ENCODE measurements around the gene CMTM3.
"Not testable (repeated sequence)": the region's sequence is repeated elsewhere in the genome, so short reads cannot be mapped to it uniquely, and the experiment has no call there.

CMTM3 gene

DNA sequence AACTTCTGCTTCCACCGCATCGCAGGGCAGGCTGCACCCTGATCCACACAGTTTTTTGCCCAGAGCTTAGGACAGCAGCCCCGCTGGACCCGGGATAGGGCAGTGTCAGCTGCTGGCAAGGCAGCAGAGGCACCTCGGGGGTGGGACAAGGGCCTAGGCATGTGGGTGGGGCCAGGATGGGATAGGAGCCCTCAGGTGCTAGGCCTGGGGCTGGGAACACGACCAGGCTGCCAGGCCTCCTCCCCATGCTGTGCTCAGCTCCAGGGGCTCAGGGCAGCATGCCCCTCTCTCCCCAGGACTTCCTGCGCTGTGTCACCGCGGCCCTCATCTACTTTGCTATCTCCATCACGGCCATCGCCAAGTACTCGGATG is 4.6 kb downstream of the CMTM3 start:
- DNase-seq (ENCODE audit: low spot score) = no peak

DNA sequence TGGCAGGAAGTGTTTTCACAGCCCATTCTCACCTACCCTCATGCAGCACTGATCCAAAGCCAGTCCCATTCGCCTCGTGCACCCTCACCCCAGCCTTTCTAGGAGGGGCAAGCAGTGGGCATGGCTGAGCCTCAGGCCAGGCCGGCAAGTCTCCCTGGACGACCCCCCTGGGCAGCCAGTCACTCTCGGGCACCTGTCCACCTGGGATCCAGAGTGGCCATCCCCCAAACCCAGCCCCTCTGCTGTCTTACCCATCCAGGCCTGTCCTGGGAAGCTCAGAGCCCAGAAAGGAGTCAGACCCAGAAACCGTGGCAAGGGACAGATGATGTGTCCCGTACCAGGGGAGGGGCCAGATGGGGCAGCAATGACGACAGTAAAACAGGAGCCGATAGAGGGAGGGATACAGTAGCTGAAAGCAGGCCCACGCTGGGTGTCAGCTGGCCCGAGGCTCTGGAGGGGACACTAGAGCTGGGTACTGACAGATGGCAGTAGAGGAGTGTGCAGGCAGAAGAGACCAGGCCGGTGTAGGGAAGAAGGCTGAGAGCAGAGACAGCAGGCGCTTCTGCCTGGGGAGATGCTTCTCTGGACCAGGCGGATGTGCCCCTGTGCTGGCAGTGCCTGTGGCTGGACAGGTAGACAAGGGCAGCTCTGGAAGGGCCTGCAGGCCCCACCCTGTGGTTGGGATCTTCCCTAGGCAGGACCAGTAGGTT is 5.8 kb downstream of the CMTM3 start:
- DNase-seq (ENCODE audit: low spot score) = no peak

DNA sequence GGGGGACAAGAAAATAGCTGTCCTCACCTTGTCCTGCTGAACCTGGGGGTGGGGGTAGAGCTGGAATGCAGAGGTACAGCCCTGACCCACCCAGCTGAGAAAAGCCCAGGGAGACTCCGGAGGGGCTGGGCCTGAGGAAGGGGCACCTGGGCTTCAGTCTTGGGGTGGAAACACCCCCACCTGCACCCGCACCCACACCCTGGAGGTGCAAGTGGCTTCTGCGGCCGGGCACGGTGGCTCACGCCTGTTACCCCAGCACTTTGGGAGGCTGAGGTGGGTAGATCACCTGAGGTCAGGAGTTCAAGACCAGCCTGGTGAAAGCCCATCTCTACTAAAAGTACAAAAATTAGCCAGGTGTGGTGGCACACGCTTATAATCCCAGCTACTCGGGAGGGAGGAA is 7.4 kb downstream of the CMTM3 start:
- DNase-seq (ENCODE audit: low spot score) = not testable (repeated sequence)

DNA sequence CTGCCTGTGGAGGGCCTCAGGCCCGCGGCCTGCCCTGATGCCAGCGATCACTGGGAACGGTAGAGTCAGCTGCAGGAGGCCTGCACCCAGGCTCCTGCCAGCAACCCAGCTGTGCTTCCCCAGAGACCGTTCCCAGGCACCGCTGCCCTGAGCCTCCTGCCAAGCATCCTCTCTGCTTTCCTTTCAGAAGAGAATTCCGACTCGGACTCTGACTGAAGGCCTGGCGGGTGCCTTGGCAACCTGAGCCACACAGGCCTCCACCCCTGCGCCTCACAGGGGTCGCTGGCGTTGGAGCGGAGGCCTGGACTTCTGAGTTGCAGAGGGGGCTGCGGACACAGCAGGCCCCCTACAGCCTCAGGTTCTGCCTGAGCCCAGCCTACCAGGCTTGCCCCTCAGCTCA is 7.9 kb downstream of the CMTM3 start:
- no peak for DNase-seq (ENCODE audit: low spot score)

DNA sequence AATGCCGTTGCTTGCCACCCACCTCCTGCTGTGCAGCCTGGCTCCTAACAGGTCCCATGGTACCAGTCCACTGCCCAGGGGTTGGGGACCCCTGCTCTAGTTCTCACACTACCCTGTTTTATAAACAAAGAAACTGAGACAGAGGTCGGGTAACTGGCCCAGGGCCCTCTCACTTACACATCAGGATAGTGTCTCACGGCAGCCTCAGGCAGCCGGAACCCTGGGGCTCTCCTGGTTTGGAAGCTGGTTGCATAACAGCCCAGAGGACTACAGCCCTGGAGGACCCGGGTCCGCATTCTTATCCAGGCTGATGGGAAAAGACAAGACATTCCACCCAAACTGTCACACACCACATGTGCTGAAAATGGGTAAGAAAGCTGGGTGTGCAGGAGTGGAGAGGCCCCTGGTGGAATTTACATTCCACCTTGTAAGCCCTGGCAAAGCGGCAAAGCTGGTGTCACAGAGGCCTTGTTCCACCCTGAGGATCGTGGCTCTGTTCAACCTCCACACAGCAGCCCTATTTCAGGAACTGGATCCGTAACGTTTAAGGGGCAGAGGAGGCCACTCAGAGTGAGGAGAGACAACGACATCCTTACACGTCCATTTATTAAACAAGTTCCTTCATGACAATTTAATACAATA is 9.8 kb downstream of the CMTM3 start:
- no peak for DNase-seq (ENCODE audit: low spot score)

DNA sequence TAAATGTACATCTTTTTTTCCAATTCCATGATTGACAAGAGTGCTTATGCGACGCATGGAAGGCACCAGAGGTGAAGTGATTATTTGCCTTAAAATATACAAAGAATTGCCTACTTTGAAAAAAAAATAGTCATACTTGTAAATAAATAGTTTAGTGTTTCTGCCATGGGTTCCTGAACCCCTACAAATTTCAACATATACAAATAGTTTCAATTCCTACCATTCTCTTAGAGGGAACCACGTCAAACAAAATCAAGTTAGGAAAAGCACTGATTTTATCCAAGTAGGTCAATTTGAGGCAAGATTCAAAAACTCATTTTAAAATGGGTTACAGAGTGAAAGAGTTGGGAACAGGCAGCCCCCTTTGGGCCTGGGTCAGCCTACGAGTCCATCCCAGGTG is 11.7 kb downstream of the CMTM3 start:
- DNase-seq (ENCODE audit: low spot score) = no peak

DNA sequence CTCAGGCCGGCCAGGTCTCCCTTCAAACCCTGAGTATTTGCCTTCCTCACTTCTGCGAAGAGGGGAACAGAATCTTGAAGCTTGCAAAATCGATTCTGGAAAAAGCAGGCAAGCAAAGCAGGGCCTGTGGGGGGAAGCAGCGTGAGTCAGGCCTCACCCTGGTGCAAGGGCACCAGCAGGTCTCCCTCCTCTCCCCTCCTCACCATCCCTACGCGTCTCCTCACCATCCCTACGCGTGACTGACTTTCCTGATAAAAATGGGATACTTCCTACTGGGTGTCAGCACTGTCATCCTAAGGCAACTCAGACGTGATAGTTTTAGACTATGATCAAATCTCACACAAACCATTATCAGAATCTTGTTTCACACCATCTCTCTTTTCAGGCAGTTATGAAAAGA is 12.1 kb downstream of the CMTM3 start:
- no peak for DNase-seq (ENCODE audit: low spot score)

DNA sequence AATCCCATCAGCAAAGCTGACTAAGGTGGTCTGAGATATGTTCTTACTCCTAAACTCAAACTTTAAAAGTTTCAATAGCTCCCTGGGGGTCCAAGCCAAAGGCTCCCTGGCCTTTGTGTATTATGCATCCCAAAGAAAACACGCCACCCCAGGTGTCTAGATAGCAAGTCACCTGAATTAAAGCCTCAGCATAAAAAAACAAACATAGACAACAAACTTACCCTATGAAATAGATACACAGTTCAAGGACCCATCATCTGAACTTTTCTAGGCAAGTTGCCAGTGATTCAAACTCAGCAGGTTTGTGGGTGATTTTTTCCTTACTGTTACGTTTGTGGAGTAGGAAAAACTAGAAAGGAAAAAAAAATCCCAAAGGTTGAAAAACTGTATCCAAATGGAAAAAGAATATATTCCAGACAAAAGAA is 12.5 kb downstream of the CMTM3 start:
- DNase-seq (ENCODE audit: low spot score) = no peak

DNA sequence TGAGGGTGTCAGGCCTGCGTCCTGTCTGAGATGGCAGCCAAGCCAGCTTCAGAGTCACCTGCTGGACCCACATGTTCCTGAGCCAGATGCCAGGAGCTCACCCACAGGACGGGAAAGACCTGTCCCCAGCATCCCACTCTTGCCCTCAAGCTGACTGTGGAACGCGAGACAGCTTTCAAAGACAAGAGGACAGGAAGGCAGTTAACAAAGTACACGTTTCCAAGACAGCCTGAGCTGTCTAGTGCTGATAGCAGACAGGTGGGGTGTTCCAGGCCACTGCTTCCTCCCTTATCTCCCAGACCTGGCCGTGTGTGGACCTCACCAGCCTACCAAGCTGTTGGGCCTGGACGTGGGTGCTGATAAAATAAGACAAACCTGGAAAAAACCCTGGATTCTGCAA is 13.2 kb downstream of the CMTM3 start:
- DNase-seq (ENCODE audit: low spot score) = no peak

DNA sequence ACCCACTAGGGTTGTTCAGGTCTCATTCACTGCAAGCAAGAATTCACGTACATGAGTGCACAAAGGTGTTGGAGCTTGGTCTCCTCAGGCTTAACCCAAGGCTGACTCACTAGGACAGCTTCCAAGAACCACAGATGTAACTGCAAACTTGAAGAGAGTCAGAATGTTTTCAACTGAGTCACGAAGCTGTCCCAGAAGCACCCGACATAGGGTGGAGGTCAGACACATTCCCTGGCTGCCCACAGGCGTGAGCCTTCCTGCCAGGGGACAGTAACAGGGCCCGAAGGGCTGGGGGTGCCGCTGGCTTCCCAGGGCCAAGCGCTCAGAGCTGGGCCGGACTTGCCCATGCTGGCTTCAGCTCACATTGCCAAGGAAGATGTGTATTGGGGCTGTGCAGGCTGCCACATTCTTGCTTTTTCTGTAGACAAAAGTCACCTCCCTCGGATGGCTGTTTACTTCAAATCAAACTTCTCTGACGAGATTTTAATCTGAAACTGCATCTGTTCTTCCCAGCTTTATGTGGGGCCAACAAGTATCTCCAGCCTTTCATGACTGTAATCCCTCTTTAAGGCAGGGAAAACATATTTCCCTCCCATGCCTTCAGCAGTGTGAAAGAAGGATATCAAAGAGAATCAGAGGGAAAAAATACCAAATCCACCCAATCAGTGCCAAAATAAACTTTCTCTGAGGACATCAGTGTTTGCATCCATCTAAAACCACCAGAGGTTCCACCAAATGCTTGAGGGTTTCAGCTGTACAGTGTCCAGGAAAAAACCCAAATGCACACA is 14.3 kb downstream of the CMTM3 start:
- no peak for DNase-seq (ENCODE audit: low spot score)

DNA sequence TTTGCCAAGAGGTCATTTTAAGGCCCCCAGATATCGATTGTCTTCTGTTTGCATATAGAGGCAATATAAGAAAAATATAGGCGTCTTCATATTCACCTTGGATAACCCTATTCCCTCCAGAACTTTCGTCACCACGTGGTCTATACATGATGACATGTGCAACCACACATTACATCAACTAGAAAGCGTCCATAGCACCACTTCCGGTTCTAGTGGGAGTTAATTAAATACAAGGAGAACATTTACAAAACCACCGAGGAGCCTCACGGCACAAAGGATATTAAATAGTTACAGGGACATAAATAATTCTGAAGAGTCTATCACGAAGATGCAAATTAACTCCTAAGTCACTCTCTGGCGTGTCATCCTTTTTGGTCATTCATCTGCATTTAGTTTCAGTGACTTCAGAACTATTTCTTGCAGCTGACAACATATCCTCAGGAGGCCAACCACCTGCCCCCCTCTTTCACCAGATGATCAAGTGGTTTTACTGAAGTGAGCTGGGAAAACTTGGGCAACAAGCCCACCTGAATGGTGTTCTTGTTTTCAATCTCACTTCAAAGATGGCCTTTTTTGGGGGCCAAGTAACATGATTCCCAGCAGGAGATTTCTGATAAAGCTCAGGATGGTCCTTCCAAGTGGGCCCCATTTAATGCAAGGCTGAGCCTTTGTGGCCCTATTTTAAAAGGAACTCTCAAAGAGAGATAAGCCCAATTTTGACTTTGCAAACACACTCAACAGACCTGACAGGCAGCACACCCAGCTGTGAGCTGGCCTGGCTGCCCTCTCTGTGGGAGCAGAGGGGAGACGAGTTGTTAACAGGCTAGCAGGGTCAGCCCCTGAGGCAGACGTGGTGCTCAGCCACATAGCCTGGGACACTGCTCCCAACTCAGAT is 15.3 kb downstream of the CMTM3 start:
- no peak for DNase-seq (ENCODE audit: low spot score)

DNA sequence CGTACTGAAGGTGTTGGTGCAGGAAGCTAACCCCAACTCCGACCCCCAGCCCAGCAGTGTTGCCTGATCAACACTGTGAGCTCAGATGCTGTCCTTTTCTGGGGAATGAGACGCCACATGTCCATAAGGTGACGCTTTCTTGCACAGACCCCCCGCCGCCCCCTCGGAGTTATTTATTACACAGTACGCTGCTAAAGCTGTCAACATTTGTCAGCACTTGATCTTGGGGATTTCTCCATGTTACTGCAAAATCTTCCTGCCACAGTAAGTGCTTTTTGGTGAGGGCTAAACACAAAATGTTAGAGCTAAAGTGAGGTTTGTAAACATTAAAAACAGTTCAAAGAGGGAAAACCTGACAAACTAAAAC is 15.9 kb downstream of the CMTM3 start:
- no peak for DNase-seq (ENCODE audit: low spot score)

DNA sequence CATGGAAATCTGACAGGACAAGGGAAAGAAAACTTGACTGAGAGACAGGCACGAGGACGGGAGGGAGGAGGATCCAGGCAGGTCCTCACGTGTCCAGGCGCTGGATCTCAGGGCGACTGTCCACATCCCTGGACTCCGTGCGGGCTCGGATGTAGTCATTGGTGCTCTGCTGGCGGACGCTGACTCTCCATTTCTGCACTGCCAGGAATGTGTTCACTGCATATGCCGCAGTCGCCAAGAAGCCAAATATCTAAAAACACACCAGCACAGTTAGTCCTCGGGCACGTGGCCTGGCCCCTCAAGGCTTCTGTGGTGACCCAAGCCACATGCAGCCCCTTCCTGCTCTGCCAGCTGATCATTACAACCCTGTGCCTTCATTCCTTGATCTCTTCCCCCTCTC is 17.5 kb downstream of the CMTM3 start:
- no peak for DNase-seq (ENCODE audit: low spot score)

DNA sequence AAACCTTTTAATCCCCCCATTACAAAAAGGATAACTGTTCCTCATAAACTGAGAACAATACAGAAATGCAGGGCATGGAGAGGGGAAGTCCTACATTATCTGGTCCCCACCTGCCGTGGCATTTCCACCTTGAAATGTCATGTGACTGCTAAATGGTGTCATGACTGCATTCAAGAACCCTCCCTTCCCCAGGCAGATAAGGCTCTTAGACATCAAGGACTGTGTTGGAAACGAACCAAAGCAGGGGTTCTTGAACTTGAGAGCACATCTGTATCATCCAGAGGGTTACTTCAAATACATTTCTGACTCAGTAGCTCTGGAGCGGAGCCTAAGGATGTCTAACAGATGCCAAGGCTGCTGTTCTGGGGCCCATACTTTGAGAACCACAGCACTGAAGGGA is 18.4 kb downstream of the CMTM3 start:
- no peak for DNase-seq (ENCODE audit: low spot score)

DNA sequence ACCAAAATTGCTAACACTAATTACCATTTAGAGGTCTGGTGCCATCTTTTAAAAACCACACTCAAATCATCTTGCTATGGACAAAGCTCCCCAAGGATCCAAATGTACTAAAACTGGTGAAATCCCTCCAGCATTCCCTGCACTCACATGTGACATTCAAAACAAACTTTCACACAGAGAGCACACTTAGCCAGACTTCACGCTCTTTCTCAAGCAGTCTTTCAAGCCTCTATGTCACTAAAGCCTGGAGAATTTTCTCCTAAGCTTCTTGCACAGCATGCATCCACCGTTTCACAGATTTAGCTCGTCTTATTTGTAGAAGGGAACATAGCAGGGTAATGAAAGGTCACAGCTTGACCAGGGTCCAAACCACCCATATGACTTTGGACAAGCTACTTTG is 19.3 kb downstream of the CMTM3 start:
- DNase-seq (ENCODE audit: low spot score) = no peak

DNA sequence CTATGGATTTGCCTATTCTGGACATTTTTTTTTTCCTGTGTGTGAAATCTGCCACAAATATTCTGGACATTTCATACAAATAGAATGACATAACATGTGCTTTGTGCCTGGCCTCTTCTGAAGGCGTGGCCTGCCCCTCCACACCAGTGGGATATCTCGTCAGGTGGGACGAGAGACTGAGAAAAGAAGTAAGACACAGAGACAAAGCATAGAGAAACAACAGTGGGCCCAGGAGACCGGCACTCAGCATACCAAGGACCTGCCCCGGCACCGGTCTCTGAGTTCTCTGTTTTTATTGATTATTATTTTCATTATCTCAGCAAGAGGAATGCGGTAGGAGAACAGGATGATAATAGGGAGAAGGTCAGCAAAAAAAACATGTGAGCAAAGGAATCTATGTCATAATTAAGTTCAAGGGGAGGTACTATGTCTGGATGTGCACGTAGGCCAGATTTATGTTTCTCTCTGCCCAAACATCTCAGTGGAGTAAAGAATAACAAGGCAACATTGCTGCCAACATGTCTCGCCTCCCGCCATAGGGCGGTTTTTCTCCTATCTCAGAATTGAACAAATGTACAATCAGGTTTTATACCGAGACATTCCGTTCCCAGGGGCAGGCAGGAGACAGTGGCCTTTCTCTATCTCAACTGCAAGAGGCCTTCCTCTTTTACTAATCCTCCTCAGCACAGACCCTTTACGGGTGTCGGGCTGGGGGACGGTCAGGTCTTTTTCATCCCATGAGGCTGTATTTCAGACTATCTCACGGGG is 23.3 kb downstream of the CMTM3 start:
- not testable (repeated sequence) for DNase-seq (ENCODE audit: low spot score)

DNA sequence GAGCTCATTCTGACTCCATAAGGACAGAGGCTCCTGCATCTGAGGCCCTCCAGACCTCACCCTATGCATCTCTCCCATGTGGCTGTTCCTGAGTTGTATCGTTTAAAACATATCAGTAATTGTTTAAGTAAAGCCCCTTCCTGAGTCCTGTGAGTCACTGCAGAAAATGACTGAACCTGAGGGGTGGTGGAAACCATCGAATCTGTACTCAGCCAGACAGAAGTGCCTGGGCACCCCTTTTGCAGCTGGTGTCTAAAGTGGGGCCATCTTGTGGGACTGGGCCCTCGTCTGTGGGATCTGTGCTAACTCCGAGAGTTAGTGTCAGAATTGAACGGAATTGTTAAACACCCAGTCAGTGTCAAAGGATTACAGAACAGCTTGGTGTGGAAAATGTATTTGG is 25.4 kb downstream of the CMTM3 start:
- no peak for DNase-seq (ENCODE audit: low spot score)

DNA sequence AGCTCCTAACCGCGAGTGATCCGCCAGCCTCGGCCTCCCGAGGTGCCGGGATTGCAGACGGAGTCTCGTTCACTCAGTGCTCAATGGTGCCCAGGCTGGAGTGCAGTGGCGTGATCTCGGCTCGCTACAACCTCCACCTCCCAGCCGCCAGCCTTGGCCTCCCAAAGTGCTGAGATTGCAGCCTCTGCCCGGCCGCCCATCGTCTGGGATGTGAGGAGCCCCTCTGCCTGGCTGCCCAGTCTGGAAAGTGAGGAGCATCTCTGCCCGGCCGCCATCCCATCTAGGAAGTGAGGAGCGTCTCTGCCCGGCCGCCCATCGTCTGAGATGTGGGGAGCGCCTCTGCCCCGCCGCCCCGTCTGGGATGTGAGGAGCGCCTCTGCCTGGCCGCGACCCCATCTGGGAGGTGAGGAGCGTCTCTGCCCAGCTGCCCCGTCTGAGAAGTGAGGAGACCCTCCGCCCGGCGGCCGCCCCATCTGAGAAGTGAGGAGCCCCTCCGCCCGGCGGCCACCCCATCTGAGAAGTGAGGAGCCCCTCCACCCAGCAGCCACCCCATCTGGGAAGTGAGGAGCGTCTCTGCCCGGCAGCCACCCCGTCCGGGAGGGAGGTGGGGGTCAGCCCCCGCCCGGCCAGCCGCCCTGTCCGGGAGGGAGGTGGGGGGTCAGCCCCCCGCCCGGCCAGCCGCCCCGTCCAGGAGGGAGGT is 26.2 kb downstream of the CMTM3 start:
- not testable (repeated sequence) for DNase-seq (ENCODE audit: low spot score)

DNA sequence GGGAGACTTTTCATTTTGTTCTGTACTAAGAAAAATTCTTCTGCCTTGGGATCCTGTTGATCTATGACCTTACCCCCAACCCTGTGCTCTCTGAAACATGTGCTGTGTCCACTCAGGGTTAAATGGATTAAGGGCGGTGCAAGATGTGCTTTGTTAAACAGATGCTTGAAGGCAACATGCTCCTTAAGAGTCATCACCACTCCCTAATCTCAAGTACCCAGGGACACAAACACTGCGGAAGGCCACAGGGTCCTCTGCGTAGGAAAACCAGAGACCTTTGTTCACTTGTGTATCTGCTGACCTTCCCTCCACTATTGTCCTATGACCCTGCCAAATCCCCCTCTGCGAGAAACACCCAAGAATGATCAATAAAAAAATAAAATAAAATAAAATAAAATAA is 27.1 kb downstream of the CMTM3 start:
- not testable (repeated sequence) for DNase-seq (ENCODE audit: low spot score)

DNA sequence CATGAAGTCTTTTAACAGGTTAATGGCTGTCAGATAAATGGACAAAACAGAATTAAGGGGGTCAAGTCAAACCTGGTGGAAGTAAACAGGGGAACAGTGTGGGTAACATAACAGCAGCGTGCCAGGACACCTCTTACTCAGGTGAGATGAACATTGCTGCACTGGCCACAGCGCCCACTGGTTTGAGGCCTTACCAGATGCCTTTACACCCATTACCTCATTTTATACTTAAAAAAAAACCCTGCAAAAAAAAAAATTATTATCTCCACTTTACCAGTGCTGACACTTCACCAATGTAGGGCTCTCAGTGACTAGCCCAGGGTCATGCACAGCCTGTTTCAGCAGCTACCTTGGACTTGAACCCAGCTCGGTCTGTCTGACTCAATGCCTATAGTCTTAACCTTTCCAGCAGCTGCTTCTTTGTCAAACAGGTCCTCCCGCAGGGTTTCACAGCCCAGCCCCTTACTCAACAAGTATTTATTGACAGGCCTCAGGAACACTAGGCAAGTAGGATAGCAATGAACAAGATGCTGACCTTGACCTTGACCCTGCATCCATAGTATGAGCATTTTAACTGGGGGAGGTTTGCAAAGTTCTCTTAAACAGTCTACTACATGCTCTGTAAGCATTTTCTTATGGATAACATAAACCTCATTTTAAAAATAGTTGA is 30.2 kb downstream of the CMTM3 start:
- DNase-seq (ENCODE audit: low spot score) = no peak

Data from CD4-positive, alpha-beta T cell treated with Interleukin-2 at 100 ng/mL for 4 hours (primary cell).